Gastroesophageal sphincter (tissue), 4 donors: ENCODE data around the gene TESK2. TPM values are rescaled to one million over a fixed set of nuclear protein-coding genes. Genes with fewer than 3 reads are reported as not detected.

Experiments used
- ATAC-seq: fragments of 150-250 bp; one replicate; pipeline ENCODE4 v1.9.1; 2016; ENCODE audit warnings: mild to moderate bottlenecking, moderate library complexity
- H3K27ac ChIP-seq, 4 donors: fragments of 200-600 bp; sonication (generic) in 3 of 4; 1 replicate in 3 of 4; 2 replicates in 1 of 4; pipeline ENCODE4 v1.5.1; 2016 to 2019
- H3K27me3 ChIP-seq: fragments of 200-600 bp; sonication (generic); one replicate; pipeline ENCODE4 v1.5.1; 2019
- H3K36me3 ChIP-seq, 2 donors: fragments of 200-600 bp; sonication (generic); one replicate each; pipeline ENCODE4 v1.5.1; 2019; ENCODE audit warnings: control low read depth in 1 of 2
- H3K4me1 ChIP-seq, 3 donors: fragments of 200-600 bp; sonication (generic); 1 replicate in 2 of 3; 2 replicates in 1 of 3; pipeline ENCODE4 v1.5.1; 2016 to 2019; ENCODE audit warnings: control low read depth in 2 of 3
- H3K4me3 ChIP-seq, 2 donors: fragments of 200-600 bp; sonication (generic); one replicate each; pipeline ENCODE4 v1.5.1; 2019; ENCODE audit warnings: mild to moderate bottlenecking in 1 of 2, moderate library complexity in 1 of 2
- H3K9me3 ChIP-seq, 3 donors: fragments of 200-600 bp; sonication (generic); one replicate each; pipeline ENCODE4 v1.5.1; 2017 to 2019; ENCODE audit warnings: control low read depth in 2 of 3
- CTCF ChIP-seq, 4 experiments: fragments of 200-600 bp in 2 of 4; fragments of 450-650 bp in 2 of 4; sonication (generic) in 1 of 4; IDR thresholded peaks; one replicate each; pipeline ENCODE4 v1.5.1; 2017 to 2019; ENCODE audit warnings: antibody characterized with exemption in 4 of 4, mild to moderate bottlenecking in 2 of 4, moderate library complexity in 2 of 4
- EP300 ChIP-seq: sonication (generic); formaldehyde crosslinking; IDR thresholded peaks from one replicate; pipeline ENCODE4 v1.6.1; 2017; ENCODE audit warnings: antibody characterized with exemption, mild to moderate bottlenecking
- POLR2A ChIP-seq, 2 donors: fragments of 450-650 bp; IDR thresholded peaks; one replicate each; pipeline ENCODE4 v1.6.1; 2017; ENCODE audit warnings: antibody characterized with exemption in 2 of 2, mild to moderate bottlenecking in 2 of 2, moderate library complexity in 1 of 2
- POLR2AphosphoS5 ChIP-seq: sonication (generic); formaldehyde crosslinking; IDR thresholded peaks from one replicate; pipeline ENCODE4 v1.6.1; 2017; ENCODE audit warnings: antibody characterized with exemption
- WGBS, 2 donors: methylation state at CpG; one replicate each; pipeline ENCODE4 v1.1.5; 2018; ENCODE audit warnings: low coverage in 1 of 2; 5-methylcytosine and 5-hydroxymethylcytosine counted together
- total RNA-seq, 4 donors: library from RNA; depleted of rRNA; stranded (reverse); fragments of >200 nt; gene quantifications; one replicate each; pipeline ENCODE4 v1.1.0, GENCODE V29; 2016

TESK2 gene
- total RNA-seq, 4 donors from 2014 or later: 3.9 to 8.6 (median 4.8) TPM

DNA sequence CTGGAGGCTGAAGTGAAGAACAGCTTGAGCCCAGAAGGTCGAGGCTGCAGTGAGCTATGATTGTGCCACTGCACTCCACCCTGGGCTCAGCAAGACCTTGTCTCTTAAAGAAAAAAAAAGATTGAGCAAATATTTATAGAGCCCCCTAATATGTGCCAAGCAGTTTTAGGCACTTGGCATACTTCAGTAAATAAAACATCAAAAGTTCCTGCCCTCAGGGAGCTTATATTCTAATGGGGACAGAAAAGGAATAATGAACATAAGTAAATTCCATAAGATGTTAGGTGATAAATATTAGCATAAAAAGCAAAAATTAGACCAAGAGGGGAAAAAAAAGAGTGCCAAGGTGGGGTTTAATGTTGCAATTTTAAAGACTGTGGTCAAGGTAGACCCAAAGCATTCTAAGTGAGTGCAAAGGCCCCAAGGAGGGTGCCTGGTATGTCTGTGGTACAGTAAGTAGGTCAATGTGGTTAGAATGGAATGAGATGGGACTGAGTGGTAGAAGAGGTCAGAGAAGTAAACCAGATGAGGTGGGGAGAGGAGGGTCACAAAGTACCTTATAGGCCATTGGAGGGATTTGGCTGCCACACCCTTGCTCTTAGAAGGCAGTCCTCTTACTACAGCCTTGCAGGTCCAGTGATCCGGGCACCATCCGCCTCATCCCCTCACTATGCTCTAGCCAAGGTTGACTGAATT is 153.2 kb downstream of the TESK2 start:
- Histone ChIP-seq H3K4me1 (peaks cover 0 to 44% (median 9%) of the 10 kb centered on the region in 3 donors), H3K27me3 (no peaks in the 10 kb centered on the region), H3K27ac (no peak overlapping the region), H3K4me3 (no peak overlapping the region), H3K36me3 (peaks cover 0 to 32% of the 10 kb centered on the region in 2 donors), H3K9me3 (no peaks in the 10 kb centered on the region)
- 97 to 98% methylated on average over 3 of the region's 3 CpGs for WGBS, 2 donors
- ATAC-seq: no peak
- TF ChIP-seq POLR2A (IDR thresholded peaks at IDR 0.05): no peak
- no peak for TF ChIP-seq CTCF (IDR thresholded peaks at IDR 0.05)
- TF ChIP-seq EP300: no peak
- TF ChIP-seq POLR2AphosphoS5: no peak

- no peak overlapping the region for H3K4me3 ChIP-seq
- 84 to 89% methylated on average over 3 to 4 of the region's 4 CpGs for WGBS, 2 donors
- H3K27me3 ChIP-seq: no peaks in the 10 kb centered on the region
- peaks cover 0 to 25% (median 2%) of the 10 kb centered on the region in 3 donors for H3K4me1 ChIP-seq
- TF ChIP-seq EP300 (no peak), POLR2A (IDR thresholded peaks at IDR 0.05) (no peak), POLR2AphosphoS5 (no peak)
- H3K36me3 ChIP-seq: peaks cover 0 to 39% of the 10 kb centered on the region in 2 donors
- ATAC-seq: no peak
- no peaks in the 10 kb centered on the region for H3K9me3 ChIP-seq
- H3K27ac ChIP-seq: no peak overlapping the region
These were observed 155.1 kb downstream of the TESK2 start for GRCh38 chr1:45335855-45336324.

DNA sequence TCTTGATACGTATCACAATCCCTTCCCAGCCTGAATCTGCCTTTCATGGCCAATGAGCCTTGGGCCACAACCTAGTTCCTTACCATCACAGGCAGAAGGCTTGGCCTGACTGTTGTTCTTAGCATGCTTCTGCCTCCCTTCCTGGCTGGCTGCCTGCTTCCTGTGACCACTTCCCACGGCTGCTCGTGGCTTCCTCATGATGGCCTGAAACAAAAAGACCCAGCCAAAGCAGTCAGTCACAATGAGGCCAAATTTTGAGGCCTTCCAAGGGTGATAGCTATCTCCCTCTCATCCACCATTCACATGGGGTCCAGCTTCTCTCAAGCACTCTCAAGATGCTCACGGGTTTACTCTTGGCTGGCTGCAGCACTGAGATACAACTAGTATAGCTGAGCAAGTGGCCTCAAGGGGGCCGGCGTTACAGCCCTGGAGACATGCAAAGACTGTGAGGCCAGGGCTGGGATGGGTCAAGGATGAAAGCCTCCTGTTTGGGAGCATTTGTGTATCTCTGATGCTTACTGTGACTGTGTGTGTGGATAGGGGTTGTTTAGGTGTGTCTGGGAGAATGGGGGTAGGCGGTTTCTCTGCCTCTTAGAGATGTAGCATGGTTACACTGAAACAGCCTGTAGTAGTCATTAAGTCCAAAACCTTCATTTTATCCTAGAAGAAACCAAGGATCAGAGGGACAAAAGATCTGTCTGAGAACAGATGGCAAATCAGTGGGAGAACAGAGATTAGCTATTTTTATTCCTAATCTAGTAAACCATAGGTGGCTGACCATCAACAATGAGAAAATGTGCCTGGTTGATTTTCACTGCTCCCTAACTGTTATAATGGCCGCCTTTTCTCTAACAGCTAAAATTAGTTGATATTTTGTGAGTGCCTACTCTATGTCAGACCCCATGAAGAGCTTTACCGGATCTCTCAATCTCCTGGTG is 156.4 kb downstream of the TESK2 start:
- Histone ChIP-seq H3K9me3 (no peaks in the 10 kb centered on the region), H3K36me3 (peaks cover 0 to 52% of the 10 kb centered on the region in 2 donors), H3K4me1 (peaks cover 0 to 20% (median 0%) of the 10 kb centered on the region in 3 donors), H3K27me3 (no peaks in the 10 kb centered on the region), H3K4me3 (no peak overlapping the region), H3K27ac (no peak overlapping the region)
- TF ChIP-seq CTCF (IDR thresholded peaks at IDR 0.05) (no peak), POLR2A (IDR thresholded peaks at IDR 0.05) (no peak), POLR2AphosphoS5 (no peak), EP300 (no peak)
- WGBS, 2 donors: 65 to 78% methylated on average over 6 of the region's 9 CpGs
- no peak for ATAC-seq

DNA sequence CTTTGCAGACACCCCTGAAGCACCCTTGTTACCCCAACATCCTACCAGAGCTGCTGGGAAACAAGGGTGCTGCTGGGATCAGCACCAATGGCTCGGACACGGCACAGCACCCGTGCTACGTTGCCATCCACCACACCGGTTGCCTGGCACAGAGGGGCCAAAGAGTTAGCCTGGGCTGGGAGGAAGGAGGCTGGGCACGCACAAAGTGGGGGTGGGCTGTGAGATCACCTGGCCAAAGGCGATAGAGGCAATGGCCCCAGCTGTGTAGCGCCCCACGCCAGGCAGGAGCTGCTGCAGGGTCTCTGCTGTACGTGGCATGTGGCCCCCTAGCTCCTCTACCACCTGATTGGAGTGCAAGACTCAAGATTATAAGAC is 158.6 kb downstream of the TESK2 start:
- Histone ChIP-seq H3K27ac (no peak overlapping the region), H3K36me3 (peaks cover 0 to 63% of the 10 kb centered on the region in 2 donors), H3K4me3 (no peak overlapping the region)

More for the DNA sequence above, 158.6 kb downstream of the TESK2 start:
- Histone ChIP-seq H3K9me3 (no peaks in the 10 kb centered on the region), H3K27me3 (no peaks in the 10 kb centered on the region), H3K4me1 (peaks cover 0 to 15% (median 2%) of the 10 kb centered on the region in 3 donors)
- TF ChIP-seq POLR2AphosphoS5: no peak
- TF ChIP-seq POLR2A (IDR thresholded peaks at IDR 0.05): no peak
- no peak for TF ChIP-seq EP300
- no peak for TF ChIP-seq CTCF (IDR thresholded peaks at IDR 0.05)
- ATAC-seq: no peak
- 93% methylated on average over 3 of the region's 10 CpGs; no CpG with 5 or more reads in 1 of the 2 donors for WGBS, 2 donors
